Endodermal cell (in vitro differentiated cells): ENCODE results near the gene ZBTB7C. TPM values are rescaled to one million over a fixed set of nuclear protein-coding genes. Genes with fewer than 3 reads are reported as not detected.

ENCODE experiments used
- DNase-seq: peaks from one replicate; pipeline ENCODE4 v3.0.0-alpha.2; 2017
- H3K27ac ChIP-seq: 2 replicates; pipeline ENCODE4 v1.5.1; 2013; ENCODE audit warnings: mild to moderate bottlenecking, low read depth, low read length, moderate library complexity
- H3K27me3 ChIP-seq: 2 replicates; pipeline ENCODE4 v1.6.1; 2013; ENCODE audit warnings: mild to moderate bottlenecking, low read length, moderate library complexity; ENCODE audit not compliant: insufficient read depth, control insufficient read depth, poor library complexity, severe bottlenecking
- H3K36me3 ChIP-seq: 2 replicates; pipeline ENCODE4 v1.7.0; 2013; ENCODE audit warnings: mild to moderate bottlenecking, low read length, moderate library complexity; ENCODE audit not compliant: control insufficient read depth, insufficient read depth
- H3K4me1 ChIP-seq: one replicate; pipeline ENCODE4 v1.7.0; 2013; ENCODE audit warnings: low read length; ENCODE audit not compliant: control insufficient read depth, insufficient read depth
- H3K4me3 ChIP-seq: 2 replicates; pipeline ENCODE4 v1.5.1; 2013; ENCODE audit warnings: mild to moderate bottlenecking, low read length, moderate library complexity
- H3K9ac ChIP-seq: 2 replicates; pipeline ENCODE4 v1.6.1; 2013; ENCODE audit warnings: mild to moderate bottlenecking, low read length, moderate library complexity; ENCODE audit not compliant: poor library complexity, severe bottlenecking; ENCODE audit errors: extremely low read depth
- H3K9me3 ChIP-seq: 2 replicates; pipeline ENCODE4 v1.6.1; 2013; ENCODE audit warnings: mild to moderate bottlenecking, low read length, moderate library complexity; ENCODE audit not compliant: control insufficient read depth
- H3K27ac Mint-ChIP-seq: 2 replicates; pipeline ENCODE4 v1.8.0; 2020; ENCODE audit warnings: mixed read lengths
- H3K27me3 Mint-ChIP-seq: 2 replicates; pipeline ENCODE4 v1.8.0; 2021; ENCODE audit warnings: mild to moderate bottlenecking, mixed read lengths; ENCODE audit not compliant: insufficient read depth
- H3K36me3 Mint-ChIP-seq: 2 replicates; pipeline ENCODE4 v1.8.0; 2020; ENCODE audit warnings: low read depth, mixed read lengths
- H3K4me1 Mint-ChIP-seq: 2 replicates; pipeline ENCODE4 v1.8.0; 2020; ENCODE audit warnings: mixed read lengths
- H3K4me3 Mint-ChIP-seq: 2 replicates; pipeline ENCODE4 v1.8.0; 2020; ENCODE audit warnings: mild to moderate bottlenecking, moderate library complexity, mixed read lengths
- H3K9me3 Mint-ChIP-seq: 2 replicates; pipeline ENCODE4 v1.8.0; 2020; ENCODE audit warnings: mild to moderate bottlenecking, mixed read lengths
- WGBS, 2 experiments: methylation state at CpG; one replicate each; pipeline versions ENCODE4 v1.1.5 to v1.1.7; 2013; ENCODE audit warnings: missing lambda C conversion rate in 2 of 2, mixed read lengths in 1 of 2; ENCODE audit not compliant: insufficient coverage in 1 of 2, insufficient read length in 1 of 2; 5-methylcytosine and 5-hydroxymethylcytosine counted together
- total RNA-seq, 2 donors: library from RNA; stranded (reverse); fragmentation: NEBNext Ultra II Directional in 1 of 2; extraction: Animal tissue kit (Norgen Biotek cat#: 25700) in 1 of 2; gene quantifications; 2 replicates in 1 of 2; 3 replicates in 1 of 2; pipeline ENCODE4 v1.2.1, GENCODE V29; 2021
- TF ChIP-seq, protein P1 (sequence below): fragments of 200-600 bp; sonication (generic); conservative IDR thresholded peaks from 2 replicates; pipeline ENCODE4 v1.5.0; 2021; ENCODE audit warnings: antibody characterized with exemption, mild to moderate bottlenecking

Gene ZBTB7C
- total RNA-seq, 2 donors from 2014 or later: 0.31 to 0.62 TPM

DNA sequence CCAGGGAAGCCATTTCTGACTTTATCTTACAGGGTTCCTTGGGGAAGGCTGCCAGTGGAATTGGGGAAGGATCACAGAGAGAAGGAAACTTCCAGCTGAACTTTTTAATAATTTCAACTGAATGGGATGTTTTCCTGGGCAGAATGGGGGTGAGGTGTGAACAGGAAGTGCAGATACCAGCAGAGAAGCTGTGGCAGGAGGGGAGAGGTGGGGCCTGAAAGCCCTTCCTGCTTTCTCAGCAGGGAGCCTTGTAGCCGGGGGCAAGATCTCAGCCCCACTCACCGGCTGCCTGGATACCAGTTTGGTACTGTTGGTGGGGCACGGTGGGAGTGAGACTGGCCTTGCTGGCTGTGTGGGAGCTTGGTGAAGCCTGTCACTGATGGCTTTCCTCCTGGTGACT is 170.5 kb downstream of the ZBTB7C start:
- H3K9ac ChIP-seq: no peak overlapping the region
- Mint-ChIP-seq H3K36me3 (no peaks in the 10 kb centered on the region), H3K9me3 (peaks cover 10% of the 10 kb centered on the region), H3K27ac (no peak overlapping the region), H3K4me3 (no peak overlapping the region), H3K27me3 (peaks cover 8% of the 10 kb centered on the region), H3K4me1 (peaks cover 4% of the 10 kb centered on the region)
- no peaks in the 10 kb centered on the region for H3K4me1 ChIP-seq
- no peaks in the 10 kb centered on the region for H3K36me3 ChIP-seq
- no peaks in the 10 kb centered on the region for H3K9me3 ChIP-seq
- H3K4me3 ChIP-seq: no peak overlapping the region
- no peak for DNase-seq
- no peaks in the 10 kb centered on the region for H3K27me3 ChIP-seq
- WGBS, 2 experiments: 56 to 80% methylated on average over 1 to 3 of the region's 3 CpGs
- TF ChIP-seq, protein P1, sequence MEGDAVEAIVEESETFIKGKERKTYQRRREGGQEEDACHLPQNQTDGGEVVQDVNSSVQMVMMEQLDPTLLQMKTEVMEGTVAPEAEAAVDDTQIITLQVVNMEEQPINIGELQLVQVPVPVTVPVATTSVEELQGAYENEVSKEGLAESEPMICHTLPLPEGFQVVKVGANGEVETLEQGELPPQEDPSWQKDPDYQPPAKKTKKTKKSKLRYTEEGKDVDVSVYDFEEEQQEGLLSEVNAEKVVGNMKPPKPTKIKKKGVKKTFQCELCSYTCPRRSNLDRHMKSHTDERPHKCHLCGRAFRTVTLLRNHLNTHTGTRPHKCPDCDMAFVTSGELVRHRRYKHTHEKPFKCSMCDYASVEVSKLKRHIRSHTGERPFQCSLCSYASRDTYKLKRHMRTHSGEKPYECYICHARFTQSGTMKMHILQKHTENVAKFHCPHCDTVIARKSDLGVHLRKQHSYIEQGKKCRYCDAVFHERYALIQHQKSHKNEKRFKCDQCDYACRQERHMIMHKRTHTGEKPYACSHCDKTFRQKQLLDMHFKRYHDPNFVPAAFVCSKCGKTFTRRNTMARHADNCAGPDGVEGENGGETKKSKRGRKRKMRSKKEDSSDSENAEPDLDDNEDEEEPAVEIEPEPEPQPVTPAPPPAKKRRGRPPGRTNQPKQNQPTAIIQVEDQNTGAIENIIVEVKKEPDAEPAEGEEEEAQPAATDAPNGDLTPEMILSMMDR: no peak
- no peak overlapping the region for H3K27ac ChIP-seq

DNA sequence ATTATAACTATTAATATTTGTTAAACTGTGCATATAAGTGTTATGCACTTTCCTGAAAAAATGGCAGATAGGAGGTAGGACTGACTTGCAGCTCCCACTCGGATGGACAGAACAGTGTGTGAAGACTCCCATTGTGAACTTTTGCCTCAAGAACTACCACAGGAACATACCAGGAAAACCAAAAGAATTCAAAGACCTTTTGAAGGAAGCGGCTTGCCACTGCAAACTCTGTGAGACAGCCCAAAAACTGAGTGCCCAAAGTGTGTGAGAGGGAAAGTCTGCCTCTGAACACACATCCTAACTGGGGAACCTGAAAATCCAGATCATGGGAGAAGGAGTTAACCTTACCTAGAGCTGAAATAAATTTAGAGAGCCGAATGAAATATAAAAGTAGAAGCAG is 171.0 kb downstream of the ZBTB7C start:
- TF ChIP-seq, protein P1: no peak
- H3K4me3 Mint-ChIP-seq: no peak overlapping the region

DNA sequence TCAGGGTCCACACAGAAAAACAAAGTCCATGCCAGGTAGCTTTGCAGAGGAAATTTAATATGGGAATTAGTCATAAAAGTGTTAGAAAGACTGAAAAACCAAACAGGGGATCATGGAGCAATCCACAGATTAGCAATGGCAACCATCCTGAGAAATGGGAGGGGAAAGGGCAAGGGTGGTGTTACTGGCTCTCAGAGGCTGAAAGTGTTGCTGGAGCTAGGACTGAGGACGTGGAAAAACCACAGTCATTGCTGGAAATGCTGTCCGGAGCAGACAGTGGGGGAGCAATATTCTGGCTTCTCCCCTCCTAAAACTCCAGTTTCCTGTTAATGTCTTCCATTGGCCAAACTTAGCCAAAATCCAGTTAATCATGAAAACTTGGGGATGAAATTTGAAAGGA is 172.4 kb downstream of the ZBTB7C start:
- TF ChIP-seq, protein P1: no peak
- Histone ChIP-seq H3K4me1 (no peaks in the 10 kb centered on the region), H3K9ac (no peak overlapping the region), H3K27me3 (no peaks in the 10 kb centered on the region), H3K36me3 (no peaks in the 10 kb centered on the region), H3K4me3 (no peak overlapping the region), H3K27ac (no peak overlapping the region), H3K9me3 (no peaks in the 10 kb centered on the region)
- Mint-ChIP-seq H3K27me3 (no peaks in the 10 kb centered on the region), H3K36me3 (no peaks in the 10 kb centered on the region), H3K9me3 (peaks cover 6% of the 10 kb centered on the region), H3K27ac (no peak overlapping the region), H3K4me3 (no peak overlapping the region), H3K4me1 (peaks cover 4% of the 10 kb centered on the region)
- DNase-seq: no peak
- WGBS, 2 experiments: 91 to 100% methylated on average over 2 of the region's 2 CpGs

More for the DNA sequence above, 171.0 kb downstream of the ZBTB7C start:
- Mint-ChIP-seq H3K36me3 (no peaks in the 10 kb centered on the region), H3K27me3 (peaks cover 4% of the 10 kb centered on the region), H3K27ac (no peak overlapping the region), H3K9me3 (peaks cover 7% of the 10 kb centered on the region), H3K4me1 (peaks cover 4% of the 10 kb centered on the region)
- H3K36me3 ChIP-seq: no peaks in the 10 kb centered on the region
- no peak overlapping the region for H3K27ac ChIP-seq
- no peaks in the 10 kb centered on the region for H3K9me3 ChIP-seq
- H3K9ac ChIP-seq: no peak overlapping the region
- H3K4me1 ChIP-seq: no peaks in the 10 kb centered on the region
- no peaks in the 10 kb centered on the region for H3K27me3 ChIP-seq
- no peak for DNase-seq
- WGBS, 2 experiments: 90 to 94% methylated on average over 3 of the region's 3 CpGs
- no peak overlapping the region for H3K4me3 ChIP-seq
